Liver (tissue), 9 donors: ENCODE data around the gene PTPRD. TPM values are rescaled to one million over a fixed set of nuclear protein-coding genes. Genes with fewer than 3 reads are reported as not detected.

Experiments used
- DNase-seq: peaks from one replicate; pipeline ENCODE4 v3.0.0-alpha.2; 2017; ENCODE audit warnings: low spot score
- H3K27ac ChIP-seq, 2 donors: one replicate each; pipeline ENCODE4 v1.7.0; 2013; ENCODE audit warnings: inconsistent platforms in 2 of 2, low read length in 2 of 2, control low read depth in 1 of 2, low read depth in 1 of 2, mild to moderate bottlenecking in 1 of 2
- H3K27me3 ChIP-seq, 4 donors: one replicate each; pipeline versions ENCODE4 v1.6.1 to v1.7.0; 2013; ENCODE audit warnings: low read length in 3 of 4, inconsistent platforms in 1 of 4, mild to moderate bottlenecking in 1 of 4, moderate library complexity in 1 of 4; ENCODE audit not compliant: control insufficient read depth in 4 of 4, insufficient read depth in 4 of 4
- H3K36me3 ChIP-seq, 4 donors: one replicate each; pipeline versions ENCODE4 v1.6.1 to v1.7.0; 2013; ENCODE audit warnings: low read length in 3 of 4, mild to moderate bottlenecking in 3 of 4, low read depth in 1 of 4, moderate library complexity in 1 of 4; ENCODE audit not compliant: control insufficient read depth in 4 of 4, insufficient read depth in 3 of 4
- H3K4me1 ChIP-seq, 4 donors: one replicate each; pipeline versions ENCODE4 v1.6.1 to v1.7.0; 2013; ENCODE audit warnings: low read length in 3 of 4, mild to moderate bottlenecking in 3 of 4, moderate library complexity in 1 of 4; ENCODE audit not compliant: control insufficient read depth in 4 of 4, insufficient read depth in 4 of 4
- H3K4me3 ChIP-seq, 3 donors: one replicate each; pipeline versions ENCODE4 v1.6.1 to v1.7.0; 2013; ENCODE audit warnings: low read length in 3 of 3, control low read depth in 1 of 3, low read depth in 1 of 3, mild to moderate bottlenecking in 1 of 3
- H3K9ac ChIP-seq, 2 donors: one replicate each; pipeline ENCODE4 v1.7.0; 2013; ENCODE audit warnings: low read length in 2 of 2, mild to moderate bottlenecking in 2 of 2, moderate library complexity in 2 of 2, control low read depth in 1 of 2, low read depth in 1 of 2
- H3K9me3 ChIP-seq, 4 donors: one replicate each; pipeline versions ENCODE4 v1.6.1 to v1.7.0; 2013; ENCODE audit warnings: low read length in 3 of 4; ENCODE audit not compliant: control insufficient read depth in 4 of 4
- ATF3 ChIP-seq: IDR thresholded peaks from 2 replicates; pipeline ENCODE4 v1.6.1; 2016; ENCODE audit warnings: antibody characterized with exemption
- EGR1 ChIP-seq, 2 donors: IDR thresholded peaks; 2 replicates each; pipeline ENCODE4 v1.6.1; 2016 to 2018; ENCODE audit warnings: antibody characterized with exemption in 2 of 2, low read depth in 2 of 2
- FOXA1 ChIP-seq: IDR thresholded peaks from 2 replicates; pipeline ENCODE4 v1.6.1; 2016; ENCODE audit warnings: antibody characterized with exemption
- FOXA2 ChIP-seq: IDR thresholded peaks from 2 replicates; pipeline ENCODE4 v1.6.1; 2016; ENCODE audit warnings: antibody characterized with exemption
- GABPA ChIP-seq, 2 donors: IDR thresholded peaks in 1 of 2; conservative IDR thresholded peaks in 1 of 2; 2 replicates each; pipeline ENCODE4 v1.6.1; 2016; ENCODE audit warnings: antibody characterized with exemption in 2 of 2, mild to moderate bottlenecking in 1 of 2, moderate library complexity in 1 of 2
- HNF4A ChIP-seq, 2 donors: conservative IDR thresholded peaks; 2 replicates each; pipeline ENCODE4 v1.6.1; 2016; ENCODE audit warnings: antibody characterized with exemption in 2 of 2, mild to moderate bottlenecking in 2 of 2
- HNF4G ChIP-seq: IDR thresholded peaks from 2 replicates; pipeline ENCODE4 v1.6.1; 2016; ENCODE audit warnings: antibody characterized with exemption
- JUND ChIP-seq, 2 donors: IDR thresholded peaks; 2 replicates each; pipeline ENCODE4 v1.6.1; 2016; ENCODE audit warnings: antibody characterized with exemption in 2 of 2
- SP1 ChIP-seq: IDR thresholded peaks from 2 replicates; pipeline ENCODE4 v1.6.1; 2018; ENCODE audit warnings: antibody characterized with exemption, mild to moderate bottlenecking
- TAF1 ChIP-seq: conservative IDR thresholded peaks from 2 replicates; pipeline ENCODE4 v1.6.1; 2016; ENCODE audit warnings: antibody characterized with exemption, mild to moderate bottlenecking
- YY1 ChIP-seq: IDR thresholded peaks from 2 replicates; pipeline ENCODE4 v1.6.1; 2016; ENCODE audit warnings: antibody characterized with exemption, mild to moderate bottlenecking
- ZBTB33 ChIP-seq: IDR thresholded peaks from 2 replicates; pipeline ENCODE4 v1.6.1; 2016; ENCODE audit warnings: antibody characterized with exemption
- WGBS: extraction: QIAGEN DNeasy Blood & Tissue Kit; methylation state at CpG from one replicate; pipeline ENCODE4 v1.1.7; 2013; 5-methylcytosine and 5-hydroxymethylcytosine counted together
- polyA plus RNA-seq, 2 donors: library from polyadenylated mRNA; stranded (reverse) in 1 of 2; unstranded in 1 of 2; fragments of 200-250 nt in 1 of 2; fragments of >200 nt in 1 of 2; fragmentation: Nextera tagmentation in 1 of 2; extraction: Ambion mirVana in 1 of 2; gene quantifications; one replicate each; pipeline versions ENCODE4 v1.2.1 to v1.2.3, GENCODE V29; 2013 to 2015
- total RNA-seq, 2 donors: library from RNA; depleted of rRNA; stranded (reverse); fragments of >200 nt; gene quantifications; one replicate each; pipeline ENCODE4 v1.2.3, GENCODE V29; 2014
- TF ChIP-seq, protein P1 (sequence below): fragments of 150-350 bp; IDR thresholded peaks from 2 replicates; pipeline ENCODE4 v1.5.1; 2017; ENCODE audit warnings: improper control_type of control experiment, low read depth, low read length; ENCODE audit not compliant: missing input control
- donor health status: healthy.
- donor health status: healthy.
- donor health status: healthy.
- donor health status: healthy.
- donor health status: healthy.

Gene PTPRD
- total and polyA plus RNA-seq, 4 donors: 0.78 to 34.2 (median 4.7) TPM

DNA sequence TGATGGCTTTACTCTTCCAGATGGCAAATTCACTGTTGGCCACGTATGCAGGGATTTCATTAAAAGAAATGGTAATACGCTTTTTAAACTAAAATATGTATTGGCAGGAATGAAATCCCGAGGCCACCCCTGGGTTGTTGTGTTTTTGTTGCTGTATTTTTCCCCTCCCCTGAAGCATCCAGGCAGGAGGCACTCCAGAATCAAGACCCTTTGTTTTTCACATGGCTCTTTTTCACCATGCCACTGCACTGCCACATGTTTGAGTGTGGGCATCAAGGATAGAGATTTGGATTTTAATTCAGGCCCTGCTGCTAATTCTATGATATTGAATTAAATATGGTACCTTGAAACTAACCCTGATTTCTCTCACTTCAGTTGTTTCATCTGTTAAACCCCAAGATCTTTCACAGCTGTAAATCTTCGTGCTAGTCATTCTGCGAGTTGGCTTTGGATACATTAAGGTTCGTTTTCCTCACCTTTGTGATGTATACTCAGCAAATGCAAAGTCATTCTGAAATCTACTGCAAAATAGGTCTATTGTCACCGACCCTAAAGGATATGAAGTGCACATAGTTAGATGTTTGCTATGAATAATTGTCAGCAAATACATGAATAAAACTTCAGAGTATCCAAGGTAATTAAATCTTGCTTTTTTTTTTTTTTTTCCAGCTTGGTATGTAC, 533.4 kb downstream of the PTPRD start:
- Histone ChIP-seq H3K4me3 (no peak overlapping the region), H3K27me3 (no peaks in the 10 kb centered on the region), H3K9me3 (no peaks in the 10 kb centered on the region), H3K27ac (no peak overlapping the region), H3K36me3 (no peaks in the 10 kb centered on the region), H3K9ac (no peak overlapping the region), H3K4me1 (no peaks in the 10 kb centered on the region)
- no peak for DNase-seq
- TF ChIP-seq SP1: no peak
- TF ChIP-seq ATF3: no peak
- TF ChIP-seq FOXA1: no peak
- no peak for TF ChIP-seq EGR1 (IDR thresholded peaks at IDR 0.05; ENCODE audit: low read depth in 2 of 2)
- 71% methylated on average over 7 of the region's 7 CpGs for WGBS

GRCh38 chr9:10071579-10071978, 541.2 kb downstream of the PTPRD start:
- 53% methylated on average over 1 of the region's 1 CpG for WGBS
- H3K27ac ChIP-seq: no peak overlapping the region
- DNase-seq: no peak
- no peaks in the 10 kb centered on the region for H3K27me3 ChIP-seq
- TF ChIP-seq GABPA (IDR thresholded peaks at IDR 0.05 in 1 of 2, conservative IDR thresholded peaks at IDR 0.05 in 1 of 2): no peak
- TF ChIP-seq JUND (IDR thresholded peaks at IDR 0.05): no peak
- TF ChIP-seq HNF4A (conservative IDR thresholded peaks at IDR 0.05): no peak
- TF ChIP-seq TAF1: no peak
- no peak for TF ChIP-seq EGR1 (IDR thresholded peaks at IDR 0.05; ENCODE audit: low read depth in 2 of 2)
- TF ChIP-seq SP1: no peak
- TF ChIP-seq ATF3: no peak
- TF ChIP-seq YY1: no peak
- no peak for TF ChIP-seq FOXA2
- no peak for TF ChIP-seq HNF4G
- TF ChIP-seq, protein P1, sequence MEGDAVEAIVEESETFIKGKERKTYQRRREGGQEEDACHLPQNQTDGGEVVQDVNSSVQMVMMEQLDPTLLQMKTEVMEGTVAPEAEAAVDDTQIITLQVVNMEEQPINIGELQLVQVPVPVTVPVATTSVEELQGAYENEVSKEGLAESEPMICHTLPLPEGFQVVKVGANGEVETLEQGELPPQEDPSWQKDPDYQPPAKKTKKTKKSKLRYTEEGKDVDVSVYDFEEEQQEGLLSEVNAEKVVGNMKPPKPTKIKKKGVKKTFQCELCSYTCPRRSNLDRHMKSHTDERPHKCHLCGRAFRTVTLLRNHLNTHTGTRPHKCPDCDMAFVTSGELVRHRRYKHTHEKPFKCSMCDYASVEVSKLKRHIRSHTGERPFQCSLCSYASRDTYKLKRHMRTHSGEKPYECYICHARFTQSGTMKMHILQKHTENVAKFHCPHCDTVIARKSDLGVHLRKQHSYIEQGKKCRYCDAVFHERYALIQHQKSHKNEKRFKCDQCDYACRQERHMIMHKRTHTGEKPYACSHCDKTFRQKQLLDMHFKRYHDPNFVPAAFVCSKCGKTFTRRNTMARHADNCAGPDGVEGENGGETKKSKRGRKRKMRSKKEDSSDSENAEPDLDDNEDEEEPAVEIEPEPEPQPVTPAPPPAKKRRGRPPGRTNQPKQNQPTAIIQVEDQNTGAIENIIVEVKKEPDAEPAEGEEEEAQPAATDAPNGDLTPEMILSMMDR: no peak
- no peak for TF ChIP-seq ZBTB33
- no peaks in the 10 kb centered on the region for H3K36me3 ChIP-seq
- no peaks in the 10 kb centered on the region for H3K4me1 ChIP-seq
- H3K9me3 ChIP-seq: no peaks in the 10 kb centered on the region
- H3K9ac ChIP-seq: no peak overlapping the region
- no peak overlapping the region for H3K4me3 ChIP-seq
